Stomach (tissue), 4 donors: Measurements from ENCODE around the gene GRXCR1.

Experiments used
- EP300 ChIP-seq: sonication (generic); formaldehyde crosslinking; IDR thresholded peaks from one replicate; pipeline ENCODE4 v1.6.1; 2017; ENCODE audit warnings: antibody characterized with exemption
- POLR2AphosphoS5 ChIP-seq, 3 donors: sonication (generic); formaldehyde crosslinking; IDR thresholded peaks; one replicate each; pipeline ENCODE4 v1.6.1; 2016; ENCODE audit warnings: antibody characterized with exemption in 3 of 3

DNA sequence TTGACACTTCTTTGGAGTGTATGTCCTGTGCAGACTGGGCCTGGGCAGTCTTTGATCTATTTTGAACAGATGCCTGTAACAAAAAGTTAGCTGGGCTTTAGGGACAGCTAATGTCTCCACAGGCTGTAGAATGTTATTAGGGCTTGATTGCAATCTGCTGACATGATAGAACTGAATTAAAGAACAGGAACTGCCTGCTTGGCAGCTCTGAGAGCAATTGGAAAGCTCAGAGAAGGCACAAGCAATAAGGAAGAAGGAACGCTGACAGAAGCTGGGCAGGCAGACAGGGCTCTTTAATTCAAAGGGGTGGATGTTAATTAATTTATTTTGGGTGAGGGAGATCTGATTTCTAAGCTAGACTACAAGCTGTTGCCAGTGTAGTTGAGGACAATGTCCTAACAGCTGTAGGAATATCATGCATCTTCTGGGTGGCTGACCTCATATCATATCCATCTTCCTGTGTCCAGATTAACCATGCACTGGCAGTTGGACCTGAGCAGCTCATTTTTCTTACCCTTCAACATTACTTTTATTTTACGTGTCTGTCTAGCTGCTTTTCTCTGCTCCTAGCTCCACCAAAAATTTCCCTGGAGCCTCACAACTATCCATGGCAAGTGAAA is 20.7 kb upstream of the GRXCR1 start:
- TF ChIP-seq POLR2AphosphoS5 (IDR thresholded peaks at IDR 0.05) (no peak), EP300 (no peak)
